IMR-90 (cell line): ENCODE measurements around the gene ECPAS. TPM values are rescaled to one million over a fixed set of nuclear protein-coding genes. Genes with fewer than 3 reads are reported as not detected.
"Not testable (repeated sequence)": the region's sequence is repeated elsewhere in the genome, so short reads cannot be mapped to it uniquely, and the experiment has no call there.

ENCODE experiments used
- ATAC-seq: fragments of 200-7000 bp; cut with Tn5 transposase; 2 replicates; pipeline ENCODE4 v1.9.1; 2020; ENCODE audit warnings: low read depth, mild to moderate bottlenecking, moderate library complexity
- BruUV-seq: library from RNA; stranded (reverse); fragments of 400-500 nt; replicated peaks from 2 replicates; lab custom pipeline; 2021; lab: Mats Ljungman, UMichigan
- CTCF ChIA-PET: fragments of 300-600 bp; formaldehyde crosslinking; extraction: SDS; loops from one replicate; lab custom pipeline; 2021; ENCODE audit warnings: antibody characterized with exemption; lab: Yijun Ruan, JAX
- POLR2A ChIA-PET: fragments of 300-600 bp; sonication (Branson Sonifier 250); formaldehyde crosslinking; loops from one replicate; lab custom pipeline; 2022; ENCODE audit warnings: antibody characterized with exemption; ENCODE audit not compliant: unreplicated experiment; lab: Charles Lee
- DNase-seq: peaks from one replicate; pipeline ENCODE4 v3.0.0; 2013
- H2AFZ ChIP-seq: replicated peaks from 2 replicates; pipeline ENCODE3; 2013; ENCODE audit warnings: low read length, mild to moderate bottlenecking; ENCODE audit not compliant: poor library complexity
- H2AK5ac ChIP-seq: 2 replicates; pipeline ENCODE4 v1.6.1; 2013; ENCODE audit warnings: low read depth, low read length, inconsistent platforms
- H2AK9ac ChIP-seq: replicated peaks from 2 replicates; pipeline ENCODE3; 2013; ENCODE audit warnings: mild to moderate bottlenecking, low read depth, low read length, moderate library complexity; ENCODE audit not compliant: poor library complexity
- H2BK120ac ChIP-seq: 2 replicates; pipeline ENCODE4 v1.6.1; 2013; ENCODE audit warnings: low read depth, low read length, inconsistent platforms
- H2BK15ac ChIP-seq: 3 replicates; pipeline ENCODE4 v1.6.1; 2013; ENCODE audit warnings: low read depth, low read length, inconsistent platforms
- H2BK20ac ChIP-seq: 2 replicates; pipeline ENCODE4 v1.6.1; 2013; ENCODE audit warnings: low read depth, mild to moderate bottlenecking, inconsistent platforms, low read length, moderate library complexity
- H2BK5ac ChIP-seq: 2 replicates; pipeline ENCODE4 v1.6.1; 2013; ENCODE audit warnings: mild to moderate bottlenecking, low read depth, low read length, inconsistent platforms; ENCODE audit not compliant: poor library complexity, severe bottlenecking
- H3K14ac ChIP-seq: replicated peaks from 2 replicates; pipeline ENCODE4 v1.6.1; 2013; ENCODE audit warnings: low read depth, low read length, inconsistent platforms
- H3K18ac ChIP-seq: 2 replicates; pipeline ENCODE4 v1.6.1; 2013; ENCODE audit warnings: low read depth, low read length, control low read depth
- H3K23ac ChIP-seq: 2 replicates; pipeline ENCODE4 v1.6.1; 2013; ENCODE audit warnings: low read depth, low read length, inconsistent platforms
- H3K27ac ChIP-seq: 2 replicates; pipeline ENCODE4 v1.5.1; 2013; ENCODE audit warnings: mild to moderate bottlenecking, control low read depth, low read length; ENCODE audit not compliant: insufficient read depth
- H3K27me3 ChIP-seq: 2 replicates; pipeline ENCODE4 v1.6.1; 2013; ENCODE audit warnings: low read length; ENCODE audit not compliant: control insufficient read depth, insufficient read depth
- H3K36me3 ChIP-seq: 2 replicates; pipeline ENCODE4 v1.6.1; 2013; ENCODE audit warnings: low read length, mixed read lengths; ENCODE audit not compliant: control insufficient read depth, insufficient read depth
- H3K4ac ChIP-seq: 2 replicates; pipeline ENCODE4 v1.6.1; 2013; ENCODE audit warnings: low read depth, low read length, inconsistent platforms
- H3K4me1 ChIP-seq: 2 replicates; pipeline ENCODE4 v1.6.1; 2013; ENCODE audit warnings: low read length, mixed read lengths; ENCODE audit not compliant: control insufficient read depth, insufficient read depth
- H3K4me2 ChIP-seq: 2 replicates; pipeline ENCODE4 v1.6.1; 2013; ENCODE audit warnings: low read depth, mild to moderate bottlenecking, control low read depth, low read length, moderate library complexity
- H3K4me3 ChIP-seq: 2 replicates; pipeline ENCODE4 v1.5.1; 2013; ENCODE audit warnings: low read depth, mild to moderate bottlenecking, control low read depth, low read length, moderate library complexity; ENCODE audit not compliant: insufficient read depth
- H3K56ac ChIP-seq: 2 replicates; pipeline ENCODE4 v1.6.1; 2013; ENCODE audit warnings: low read length, inconsistent platforms; ENCODE audit not compliant: insufficient read depth; ENCODE audit errors: extremely low read depth
- H3K79me1 ChIP-seq, 2 experiments: 2 replicates each; pipeline ENCODE4 v1.6.1; 2013; ENCODE audit warnings: low read length in 2 of 2, inconsistent platforms in 1 of 2, low read depth in 1 of 2
- H3K9ac ChIP-seq: 2 replicates; pipeline ENCODE4 v1.6.1; 2013; ENCODE audit warnings: low read depth, low read length, control low read depth
- H3K9me1 ChIP-seq: 2 replicates; pipeline ENCODE4 v1.6.1; 2013; ENCODE audit warnings: low read length, inconsistent platforms; ENCODE audit not compliant: insufficient read depth
- H3K9me3 ChIP-seq: 2 replicates; pipeline ENCODE4 v1.6.1; 2013; ENCODE audit warnings: low read length; ENCODE audit not compliant: control insufficient read depth, insufficient read depth
- H4K20me1 ChIP-seq: 2 replicates; pipeline ENCODE4 v1.6.1; 2013; ENCODE audit warnings: low read length, inconsistent platforms; ENCODE audit not compliant: insufficient read depth
- H4K5ac ChIP-seq: 2 replicates; pipeline ENCODE4 v1.6.1; 2013; ENCODE audit warnings: mild to moderate bottlenecking, low read depth, low read length, control low read depth
- H4K8ac ChIP-seq, 2 experiments: 2 replicates each; pipeline ENCODE4 v1.6.1; 2013; ENCODE audit warnings: low read depth in 2 of 2, low read length in 2 of 2, control low read depth in 1 of 2, inconsistent platforms in 1 of 2
- H4K91ac ChIP-seq: 2 replicates; pipeline ENCODE4 v1.6.1; 2013; ENCODE audit warnings: low read depth, low read length, inconsistent platforms; ENCODE audit not compliant: insufficient read depth
- RAD21 ChIP-seq: IDR thresholded peaks from 2 replicates; pipeline ENCODE4 v1.6.1; 2012; ENCODE audit warnings: low read length, improper control_type of control experiment
- SMC3 ChIP-seq: fragments of 150-350 bp; IDR thresholded peaks from 2 replicates; pipeline ENCODE4 v1.6.1; 2016; ENCODE audit warnings: low read depth, mild to moderate bottlenecking, antibody characterized with exemption, low read length, moderate library complexity
- WGBS, 2 experiments: methylation state at CpG; one replicate each; pipeline versions ENCODE4 v1.1.5 to v1.1.7; 2013; ENCODE audit warnings: missing lambda C conversion rate in 2 of 2; ENCODE audit not compliant: insufficient read length in 1 of 2; ENCODE audit errors: extremely low coverage in 2 of 2; 5-methylcytosine and 5-hydroxymethylcytosine counted together
- dilution Hi-C: fragments of 300-500 bp; cut with HindIII; formaldehyde crosslinking; loops from one replicate; pipeline ENCODE4 v1.14.3; 2018; ENCODE audit warnings: low sequenced_read_pairs; ENCODE audit not compliant: unreplicated experiment
- in situ Hi-C: fragments of 300-500 bp; cut with MboI; formaldehyde crosslinking; loops from 3 replicates; pipeline ENCODE4 v1.14.3; 2019; ENCODE audit warnings: low sequenced_read_pairs, inconsistent platforms, mixed read lengths
- intact Hi-C: fragments of 100-400 bp; cut with micrococcal nuclease; formaldehyde crosslinking; loops from 2 replicates; pipeline ENCODE4 v1.10.0; 2022
- polyA plus RNA-seq, 3 experiments: library from polyadenylated mRNA; depleted of rRNA; stranded (reverse); fragments of >200 nt; gene quantifications; 2 replicates each; pipeline ENCODE4 v1.2.3, GENCODE V29; 2012; ENCODE audit warnings: low replicate concordance in 1 of 3
- total RNA-seq: library from RNA; depleted of rRNA; stranded (reverse); fragments of >200 nt; gene quantifications from 2 replicates; pipeline ENCODE4 v1.2.3, GENCODE V29; 2012

Gene ECPAS
- total and polyA plus RNA-seq, 2 of the 4 experiments (the other 2 are of a cell fraction): 20.1 to 54.8 TPM

DNA sequence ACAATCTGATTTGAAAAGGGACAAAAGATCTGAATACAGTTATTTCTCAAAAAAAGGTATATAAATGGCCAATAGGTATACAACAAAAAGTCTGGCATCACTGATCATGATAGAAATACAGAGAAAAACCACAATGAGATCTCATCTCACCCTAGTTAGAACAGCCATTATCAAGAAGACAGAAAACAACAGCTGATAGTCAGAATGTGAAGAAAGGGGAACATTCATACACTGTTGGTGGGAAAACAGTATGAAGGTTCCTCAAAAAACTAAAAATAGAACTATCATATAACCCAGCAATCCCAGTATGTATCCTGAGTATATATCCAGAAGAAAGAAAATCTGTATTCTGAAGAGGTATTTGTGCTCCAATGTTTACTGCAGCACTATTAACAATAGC, 78.5 kb downstream of the ECPAS start:
- H2AFZ ChIP-seq: no peak overlapping the region
- dilution Hi-C loops: no loop called here
- no peak for DNase-seq
- no peak overlapping the region for H3K23ac ChIP-seq
- no peak overlapping the region for H2BK5ac ChIP-seq
- no peak for ATAC-seq
- no peak overlapping the region for H3K18ac ChIP-seq
- no peak overlapping the region for H3K14ac ChIP-seq
- in situ Hi-C loops: no loop called here
- H3K9me3 ChIP-seq: peaks cover 17% of the 10 kb centered on the region
- H3K27me3 ChIP-seq: no peaks in the 10 kb centered on the region
- peaks cover 0 to 12% of the 10 kb centered on the region in 2 experiments; a peak in 2 of 4 replicates for H3K79me1 ChIP-seq
- no peak overlapping the region for H4K91ac ChIP-seq
- H3K9me1 ChIP-seq: no peaks in the 10 kb centered on the region
- H2AK9ac ChIP-seq: no peak overlapping the region
- H3K36me3 ChIP-seq: peaks cover 31% of the 10 kb centered on the region
- no peak overlapping the region for H3K4me2 ChIP-seq
- H3K56ac ChIP-seq: no peak overlapping the region
- no peak overlapping the region for H3K4ac ChIP-seq
- no peak overlapping the region for H2BK120ac ChIP-seq
- H4K20me1 ChIP-seq: no peaks in the 10 kb centered on the region
- intact Hi-C loops: no loop called here
- no peak overlapping the region for H4K8ac ChIP-seq
- ChIA-PET CTCF (no interaction called here), POLR2A (no interaction called here)
- no peak overlapping the region for H4K5ac ChIP-seq
- no peak overlapping the region for H3K27ac ChIP-seq
- H3K9ac ChIP-seq: no peak overlapping the region
- no peak overlapping the region for H2AK5ac ChIP-seq
- TF ChIP-seq SMC3 (no peak), RAD21 (no peak)
- no peak overlapping the region for H3K4me3 ChIP-seq
- BruUV-seq: no TSS peak
- H2BK20ac ChIP-seq: no peak overlapping the region
- H3K4me1 ChIP-seq: no peaks in the 10 kb centered on the region
- H2BK15ac ChIP-seq: no peak overlapping the region

DNA sequence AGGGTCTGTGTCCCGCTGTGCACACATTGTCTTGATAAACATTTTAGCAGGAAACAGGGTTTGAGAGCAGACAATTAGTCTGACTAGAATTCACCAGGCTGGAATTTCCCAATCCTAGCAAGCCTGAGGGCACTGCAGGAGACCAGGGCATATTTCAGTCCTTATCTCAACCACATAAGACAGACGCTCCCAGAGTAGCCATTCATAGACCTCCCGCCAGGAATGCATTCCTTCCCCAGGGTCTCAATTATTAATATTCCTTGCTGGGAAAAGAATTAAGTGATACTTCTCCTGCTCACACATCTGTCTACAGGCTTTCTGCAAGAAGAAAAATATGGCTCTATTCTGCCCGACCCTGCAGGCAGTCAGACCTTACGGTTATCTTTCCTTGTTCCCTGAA, 82.7 kb downstream of the ECPAS start:
- not testable (repeated sequence) for DNase-seq, BruUV-seq

More for the DNA sequence above, 82.7 kb downstream of the ECPAS start:
- H3K18ac ChIP-seq, H2AK9ac ChIP-seq, POLR2A ChIA-PET, H4K5ac ChIP-seq, H3K4me3 ChIP-seq, H3K27ac ChIP-seq, H3K4ac ChIP-seq, H2BK120ac ChIP-seq, H3K4me1 ChIP-seq, ATAC-seq, H3K9ac ChIP-seq, H2AK5ac ChIP-seq, H3K4me2 ChIP-seq, H3K23ac ChIP-seq, H4K20me1 ChIP-seq, H4K8ac ChIP-seq, H3K56ac ChIP-seq, H3K9me1 ChIP-seq, H2BK15ac ChIP-seq, H2BK20ac ChIP-seq, CTCF ChIA-PET, in situ Hi-C loops, dilution Hi-C loops, H2BK5ac ChIP-seq, intact Hi-C loops, H3K14ac ChIP-seq, H3K27me3 ChIP-seq, H2AFZ ChIP-seq, H4K91ac ChIP-seq: not testable (repeated sequence)
- WGBS, 2 experiments: no CpG with 5 or more reads among the region's 5 CpGs
- Histone ChIP-seq H3K36me3 (peaks cover 30% of the 10 kb centered on the region), H3K9me3 (peaks cover 20% of the 10 kb centered on the region), H3K79me1 (peaks cover 14 to 20% of the 10 kb centered on the region in 2 experiments)
